ENCODE data around the gene MYOCOS. TPM values are rescaled to one million over a fixed set of nuclear protein-coding genes. Genes with fewer than 3 reads are reported as not detected.
"Not testable (repeated sequence)": the region's sequence is repeated elsewhere in the genome, so short reads cannot be mapped to it uniquely, and the experiment has no call there.

Gene MYOCOS
- total RNA-seq, 1 donor from 2014 or later = not detected

GRCh38 chr1:171610385-171610784 is 11.7 kb upstream of the MYOCOS start:
- no peak overlapping the region for H3K4me3 ChIP-seq
- H3K36me3 ChIP-seq = no peaks in the 10 kb centered on the region
- no peaks in the 10 kb centered on the region for H3K27me3 ChIP-seq (ENCODE audit: low read depth)
- H3K4me1 ChIP-seq = no peaks in the 10 kb centered on the region
- TF ChIP-seq CTCF (IDR thresholded peaks at IDR 0.05; ENCODE audit: borderline replicate concordance) = no peak
- DNase-seq = no peak
- H3K27ac ChIP-seq (replicated peaks) = no peak overlapping the region
- intact Hi-C loops (cut with micrococcal nuclease) = no loop called here
- no peaks in the 10 kb centered on the region for H3K9me3 ChIP-seq (replicated peaks)

DNA sequence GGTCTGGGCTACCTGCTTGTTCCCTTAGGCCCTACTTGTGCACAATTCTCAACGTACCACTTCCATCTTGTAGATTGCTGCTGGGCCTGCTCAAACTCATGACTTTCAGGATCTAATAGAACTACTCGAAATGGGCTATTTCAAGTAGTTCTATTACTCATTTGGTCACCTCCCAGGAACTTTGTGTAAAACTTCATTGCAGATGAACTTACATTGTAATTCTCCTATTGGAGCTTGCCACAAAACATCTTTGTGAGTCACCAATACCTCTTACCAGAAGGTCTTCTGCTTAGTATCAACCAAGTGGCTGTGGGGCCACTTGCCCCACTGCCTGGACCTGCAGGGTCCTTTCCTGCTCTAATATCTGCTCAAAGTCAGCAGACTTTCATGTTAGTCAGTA is 10.7 kb upstream of the MYOCOS start:
- Histone ChIP-seq H3K27me3 (ENCODE audit: low read depth) (no peaks in the 10 kb centered on the region), H3K27ac (replicated peaks) (no peak overlapping the region)
- intact Hi-C loops (cut with micrococcal nuclease) = no loop called here

DNA sequence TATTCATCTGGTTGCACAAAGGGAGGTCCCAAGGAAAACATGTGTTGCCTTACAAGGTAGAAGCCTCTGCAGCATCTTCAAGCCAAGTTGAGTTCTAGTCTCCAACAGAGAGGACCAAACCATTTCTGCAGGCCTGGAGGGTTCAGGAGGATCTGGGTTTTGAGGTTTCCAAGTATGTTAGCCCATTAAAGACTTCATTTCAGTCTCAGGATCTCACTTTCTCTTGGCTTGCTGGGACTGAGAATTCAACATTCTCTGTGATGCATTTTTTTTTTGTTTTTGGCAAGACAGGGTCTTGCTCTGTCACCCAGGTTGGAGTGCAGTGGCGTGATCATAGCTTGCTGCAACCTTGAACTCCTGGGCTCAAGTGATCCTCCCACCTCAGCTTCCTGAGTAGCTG is 8.8 kb upstream of the MYOCOS start:
- intact Hi-C loops (cut with micrococcal nuclease) = no loop called here
- Histone ChIP-seq H3K4me1 (no peaks in the 10 kb centered on the region), H3K4me3 (no peak overlapping the region), H3K27me3 (ENCODE audit: low read depth) (no peaks in the 10 kb centered on the region), H3K9me3 (replicated peaks) (no peaks in the 10 kb centered on the region), H3K27ac (replicated peaks) (no peak overlapping the region), H3K36me3 (no peaks in the 10 kb centered on the region)
- DNase-seq = no peak
- no peak for TF ChIP-seq CTCF (IDR thresholded peaks at IDR 0.05; ENCODE audit: borderline replicate concordance)

More for the DNA sequence above, 10.7 kb upstream of the MYOCOS start:
- no peaks in the 10 kb centered on the region for H3K4me1 ChIP-seq
- H3K36me3 ChIP-seq = no peaks in the 10 kb centered on the region
- H3K9me3 ChIP-seq (replicated peaks) = no peaks in the 10 kb centered on the region
- no peak for DNase-seq
- no peak overlapping the region for H3K4me3 ChIP-seq
- no peak for TF ChIP-seq CTCF (IDR thresholded peaks at IDR 0.05; ENCODE audit: borderline replicate concordance)

GRCh38 chr1:171615122-171615906 is 6.7 kb upstream of the MYOCOS start:
- H3K27me3 ChIP-seq (ENCODE audit: low read depth); H3K9me3 ChIP-seq (replicated peaks); intact Hi-C loops (cut with micrococcal nuclease); H3K4me1 ChIP-seq; H3K4me3 ChIP-seq; DNase-seq; H3K36me3 ChIP-seq; H3K27ac ChIP-seq (replicated peaks): not testable (repeated sequence)

GRCh38 chr1:171616586-171616985 is 5.5 kb upstream of the MYOCOS start:
- Histone ChIP-seq H3K27ac (replicated peaks) (no peak overlapping the region), H3K27me3 (ENCODE audit: low read depth) (no peaks in the 10 kb centered on the region), H3K9me3 (replicated peaks) (no peaks in the 10 kb centered on the region), H3K4me3 (no peak overlapping the region), H3K4me1 (no peaks in the 10 kb centered on the region), H3K36me3 (no peaks in the 10 kb centered on the region)
- TF ChIP-seq CTCF (IDR thresholded peaks at IDR 0.05; ENCODE audit: borderline replicate concordance) = no peak
- DNase-seq = no peak
- intact Hi-C loops (cut with micrococcal nuclease) = no loop called here

DNA sequence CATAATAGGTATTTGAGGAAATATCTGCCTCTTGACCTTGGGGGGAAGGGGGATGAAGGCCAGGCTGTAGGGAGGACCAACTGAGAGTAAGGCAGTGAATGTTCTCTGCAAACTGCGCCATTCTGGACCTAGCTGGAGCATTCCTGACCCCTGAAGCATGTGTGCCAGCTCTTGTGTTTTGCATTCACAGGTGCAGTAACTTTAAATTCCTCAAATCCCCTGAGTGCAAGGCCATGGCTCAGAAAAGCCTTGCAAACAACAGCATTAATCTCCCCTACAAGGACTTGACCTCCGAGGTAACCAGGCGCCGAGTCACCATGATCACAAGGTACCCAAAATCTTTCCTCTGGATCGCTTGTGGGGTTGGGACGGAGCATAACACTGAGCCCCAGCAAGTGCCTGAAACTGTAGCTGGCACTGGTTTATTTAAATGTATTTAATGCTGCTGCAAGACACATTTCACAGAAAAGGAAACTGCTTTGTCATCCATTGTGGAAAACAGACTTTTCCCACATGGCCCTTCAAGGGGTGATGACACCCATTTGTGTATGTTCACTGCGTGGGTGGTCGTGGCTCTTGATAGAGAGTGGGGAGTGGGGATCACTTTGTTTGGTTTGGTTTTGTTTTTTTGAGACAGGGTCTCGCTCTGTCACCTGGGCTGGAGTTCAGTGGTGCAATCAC is 1.7 kb downstream of the MYOCOS start:
- Histone ChIP-seq H3K27me3 (ENCODE audit: low read depth) (no peaks in the 10 kb centered on the region), H3K4me1 (no peaks in the 10 kb centered on the region), H3K27ac (replicated peaks) (no peak overlapping the region), H3K9me3 (replicated peaks) (no peaks in the 10 kb centered on the region), H3K36me3 (no peaks in the 10 kb centered on the region), H3K4me3 (no peak overlapping the region)
- no peak for TF ChIP-seq CTCF (IDR thresholded peaks at IDR 0.05; ENCODE audit: borderline replicate concordance)
- no peak for DNase-seq
- intact Hi-C loops (cut with micrococcal nuclease) = no loop called here

Data from left ventricle myocardium inferior (tissue), 1 donor.